Keratinocyte (primary cell): ENCODE data around the gene BICD1. TPM values are rescaled to one million over a fixed set of nuclear protein-coding genes. Genes with fewer than 3 reads are reported as not detected.

Source experiments
- DNase-seq: peaks from one replicate; pipeline ENCODE4 v3.0.0-alpha.2; 2011; ENCODE audit warnings: low read depth, missing footprints, low spot score
- FAIRE-seq: peaks from 2 replicates; lab custom pipeline; 2011; peaks lifted over from hg19 to GRCh38; lab: Jason Lieb, UNC
- H2AFZ ChIP-seq: 2 replicates; pipeline ENCODE4 v1.6.0; 2012; ENCODE audit warnings: low read length, control low read depth, inconsistent platforms; ENCODE audit not compliant: control insufficient read depth
- H3K27ac ChIP-seq: 2 replicates; pipeline ENCODE4 v1.5.1; 2011; ENCODE audit warnings: low read length; ENCODE audit not compliant: control insufficient read depth, insufficient read depth
- H3K27me3 ChIP-seq: 3 replicates; pipeline ENCODE4 v1.6.0; 2011; ENCODE audit warnings: low read length; ENCODE audit not compliant: control insufficient read depth, insufficient read depth; ENCODE audit errors: extremely low read depth
- H3K36me3 ChIP-seq, 2 experiments: 2 replicates in 1 of 2; 3 replicates in 1 of 2; pipeline ENCODE4 v1.5.1; 2011; ENCODE audit warnings: low read length in 2 of 2, mild to moderate bottlenecking in 1 of 2; ENCODE audit not compliant: control insufficient read depth in 2 of 2, insufficient read depth in 2 of 2; ENCODE audit errors: extremely low read depth in 1 of 2
- H3K4me1 ChIP-seq: 3 replicates; pipeline ENCODE4 v1.5.1; 2011; ENCODE audit warnings: low read length; ENCODE audit not compliant: control insufficient read depth, insufficient read depth; ENCODE audit errors: extremely low read depth
- H3K4me2 ChIP-seq: 3 replicates; pipeline ENCODE4 v1.6.0; 2011; ENCODE audit warnings: low read depth, low read length; ENCODE audit not compliant: control insufficient read depth, insufficient read depth; ENCODE audit errors: extremely low read depth
- H3K4me3 ChIP-seq, 3 experiments: fragments of 200-600 bp in 1 of 3; sonication (generic) in 1 of 3; 2 replicates in 2 of 3; 3 replicates in 1 of 3; pipeline ENCODE4 v1.5.1; 2011 to 2016; ENCODE audit warnings: low read length in 3 of 3, mild to moderate bottlenecking in 3 of 3, control low read depth in 2 of 3, inconsistent platforms in 1 of 3, low read depth in 1 of 3, mixed read lengths in 1 of 3, mixed run types in 1 of 3, moderate library complexity in 1 of 3; ENCODE audit not compliant: control insufficient read depth in 2 of 3, insufficient read depth in 2 of 3; ENCODE audit errors: extremely low read depth in 1 of 3
- H3K79me2 ChIP-seq: 2 replicates; pipeline ENCODE4 v1.6.0; 2012; ENCODE audit warnings: low read length; ENCODE audit not compliant: control insufficient read depth, insufficient read depth
- H3K9ac ChIP-seq: 3 replicates; pipeline ENCODE4 v1.6.0; 2011; ENCODE audit warnings: low read length; ENCODE audit not compliant: control insufficient read depth, insufficient read depth; ENCODE audit errors: extremely low read depth
- H3K9me1 ChIP-seq: 3 replicates; pipeline ENCODE4 v1.6.0; 2011; ENCODE audit warnings: low read length; ENCODE audit not compliant: control insufficient read depth, insufficient read depth; ENCODE audit errors: extremely low read depth
- H3K9me3 ChIP-seq: 2 replicates; pipeline ENCODE4 v1.5.1; 2012; ENCODE audit warnings: low read depth, low read length; ENCODE audit not compliant: control insufficient read depth
- H4K20me1 ChIP-seq: 3 replicates; pipeline ENCODE4 v1.6.0; 2011; ENCODE audit warnings: low read length; ENCODE audit not compliant: control insufficient read depth, insufficient read depth; ENCODE audit errors: extremely low read depth
- EZH2 ChIP-seq: IDR thresholded peaks from one replicate; pipeline ENCODE4 v1.6.1; 2012; ENCODE audit warnings: inconsistent platforms, mild to moderate bottlenecking, low read length, moderate library complexity
- dilution Hi-C: fragments of 300-500 bp; cut with MboI; formaldehyde crosslinking; loops from one replicate; pipeline ENCODE4 v1.7.0; 2020; ENCODE audit warnings: low sequenced_read_pairs; ENCODE audit not compliant: extremely low pct_ligation_motif_present
- polyA plus RNA-seq, 5 experiments: library from polyadenylated mRNA; depleted of rRNA in 3 of 5; stranded (reverse) in 3 of 5; stranded (forward) in 1 of 5; unstranded in 1 of 5; fragments of >200 nt; gene quantifications; 1 replicate in 1 of 5; 2 replicates in 3 of 5; 3 replicates in 1 of 5; pipeline versions ENCODE4 v1.2.1 to v1.2.3, GENCODE V29; 2011 to 2012; ENCODE audit warnings: missing spikeins in 2 of 5, low read depth in 1 of 5, low replicate concordance in 1 of 5
- TF ChIP-seq, protein P1 (sequence below), 3 experiments: IDR thresholded peaks in 1 of 3; conservative IDR thresholded peaks in 1 of 3; optimal IDR thresholded peaks in 1 of 3; 2 replicates in 2 of 3; 3 replicates in 1 of 3; pipeline versions ENCODE3 to v1.5.1; 2011; ENCODE audit warnings: low read length in 3 of 3, mild to moderate bottlenecking in 3 of 3, moderate library complexity in 2 of 3, control low read depth in 1 of 3, inconsistent platforms in 1 of 3; ENCODE audit not compliant: insufficient read depth in 2 of 3; ENCODE audit errors: extremely low read depth in 1 of 3

The BICD1 gene
- polyA plus RNA-seq, 1 donor (not counting 4 experiments of a cell fraction or from before 2014, with no cell fraction given) = 10.2 TPM

DNA sequence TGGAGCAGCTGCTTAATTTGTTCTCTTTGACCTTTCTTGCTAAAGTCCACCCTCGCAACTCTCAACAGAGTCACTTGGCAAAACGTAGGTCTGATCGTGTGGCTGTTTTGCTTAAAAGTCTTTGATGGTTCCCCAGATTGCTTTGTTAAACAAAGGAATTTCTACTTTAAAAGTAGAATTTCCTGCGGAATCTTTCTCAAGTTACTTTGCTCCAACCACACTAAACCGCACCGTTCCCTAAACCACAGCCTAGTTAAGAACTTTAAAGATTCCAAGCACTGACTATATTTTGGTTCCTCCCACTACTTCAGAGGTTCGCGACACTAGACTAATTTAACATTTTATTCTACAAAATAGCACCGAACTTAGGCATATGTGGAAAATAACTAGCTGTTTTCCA lies 177.9 kb downstream of the BICD1 start:
- FAIRE-seq (no peak), DNase-seq (no peak)
- Histone ChIP-seq H3K79me2 (no peaks in the 10 kb centered on the region), H3K4me1 (no peaks in the 10 kb centered on the region), H3K9me3 (no peaks in the 10 kb centered on the region), H3K4me2 (no peak overlapping the region), H3K27ac (no peak overlapping the region), H3K9me1 (no peaks in the 10 kb centered on the region), H3K27me3 (no peaks in the 10 kb centered on the region), H3K4me3 (no peak overlapping the region), H2AFZ (no peak overlapping the region), H4K20me1 (no peaks in the 10 kb centered on the region), H3K9ac (no peak overlapping the region), H3K36me3 (peaks cover 0 to 1% of the 10 kb centered on the region in 2 experiments)
- dilution Hi-C loops = no loop called here
- TF ChIP-seq, protein P1, sequence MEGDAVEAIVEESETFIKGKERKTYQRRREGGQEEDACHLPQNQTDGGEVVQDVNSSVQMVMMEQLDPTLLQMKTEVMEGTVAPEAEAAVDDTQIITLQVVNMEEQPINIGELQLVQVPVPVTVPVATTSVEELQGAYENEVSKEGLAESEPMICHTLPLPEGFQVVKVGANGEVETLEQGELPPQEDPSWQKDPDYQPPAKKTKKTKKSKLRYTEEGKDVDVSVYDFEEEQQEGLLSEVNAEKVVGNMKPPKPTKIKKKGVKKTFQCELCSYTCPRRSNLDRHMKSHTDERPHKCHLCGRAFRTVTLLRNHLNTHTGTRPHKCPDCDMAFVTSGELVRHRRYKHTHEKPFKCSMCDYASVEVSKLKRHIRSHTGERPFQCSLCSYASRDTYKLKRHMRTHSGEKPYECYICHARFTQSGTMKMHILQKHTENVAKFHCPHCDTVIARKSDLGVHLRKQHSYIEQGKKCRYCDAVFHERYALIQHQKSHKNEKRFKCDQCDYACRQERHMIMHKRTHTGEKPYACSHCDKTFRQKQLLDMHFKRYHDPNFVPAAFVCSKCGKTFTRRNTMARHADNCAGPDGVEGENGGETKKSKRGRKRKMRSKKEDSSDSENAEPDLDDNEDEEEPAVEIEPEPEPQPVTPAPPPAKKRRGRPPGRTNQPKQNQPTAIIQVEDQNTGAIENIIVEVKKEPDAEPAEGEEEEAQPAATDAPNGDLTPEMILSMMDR (optimal IDR thresholded peaks at IDR 0.05 in 1 of 3, IDR thresholded peaks at IDR 0.05 in 1 of 3, conservative IDR thresholded peaks at IDR 0.05 in 1 of 3; ENCODE audit: extremely low read depth in 1 of 3, insufficient read depth in 2 of 3, low read length in 3 of 3) = no peak
- no peak for TF ChIP-seq EZH2

DNA sequence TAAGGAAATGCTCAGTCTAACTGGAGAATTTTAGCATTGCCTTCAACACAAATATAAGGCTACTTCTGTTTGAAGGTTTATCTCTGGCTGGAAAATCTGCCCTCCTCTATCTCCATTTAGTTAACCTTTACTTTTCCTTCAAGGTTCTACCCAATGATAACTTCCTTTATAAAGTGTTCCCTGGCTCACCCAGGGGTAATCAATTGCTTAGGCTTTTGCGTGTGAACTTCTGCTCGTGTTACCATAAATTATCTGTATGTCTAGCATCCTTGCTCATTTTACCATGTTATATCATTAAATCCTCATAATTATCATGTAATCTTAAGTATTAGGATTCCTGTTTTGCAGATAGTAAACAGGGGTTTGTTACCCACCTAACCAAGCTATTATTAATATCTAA lies 178.4 kb downstream of the BICD1 start:
- Histone ChIP-seq H3K4me3 (no peak overlapping the region), H3K79me2 (no peaks in the 10 kb centered on the region), H3K9me1 (no peaks in the 10 kb centered on the region), H3K4me2 (no peak overlapping the region), H3K9me3 (no peaks in the 10 kb centered on the region), H3K36me3 (peaks cover 0 to 1% of the 10 kb centered on the region in 2 experiments), H3K4me1 (no peaks in the 10 kb centered on the region), H3K27me3 (no peaks in the 10 kb centered on the region), H4K20me1 (no peaks in the 10 kb centered on the region), H3K27ac (no peak overlapping the region), H3K9ac (no peak overlapping the region), H2AFZ (no peak overlapping the region)
- TF ChIP-seq EZH2 = no peak
- TF ChIP-seq, protein P1 (optimal IDR thresholded peaks at IDR 0.05 in 1 of 3, IDR thresholded peaks at IDR 0.05 in 1 of 3, conservative IDR thresholded peaks at IDR 0.05 in 1 of 3; ENCODE audit: extremely low read depth in 1 of 3, insufficient read depth in 2 of 3, low read length in 3 of 3) = no peak
- DNase-seq (no peak), FAIRE-seq (no peak)
- dilution Hi-C loops = no loop called here
